HepG2 (cell line): ENCODE measurements around the gene GOLGA8A. TPM values are rescaled to one million over a fixed set of nuclear protein-coding genes. Genes with fewer than 3 reads are reported as not detected.

Experiments used
- ELF3 ChIP-seq: IDR thresholded peaks from 2 replicates; pipeline ENCODE4 v1.6.1; 2016; ENCODE audit warnings: missing genetic modification reagents, missing compliant biosample characterization
- ERF ChIP-seq: IDR thresholded peaks from 2 replicates; pipeline ENCODE4 v1.6.1; 2018; ENCODE audit warnings: missing biosample characterization, missing genetic modification reagents
- FOSL2 ChIP-seq: sonication (generic); formaldehyde crosslinking; IDR thresholded peaks from 2 replicates; pipeline ENCODE4 v1.4.0; 2020; ENCODE audit warnings: missing genetic modification reagents
- HOXA3 ChIP-seq: sonication (generic); formaldehyde crosslinking; IDR thresholded peaks from 2 replicates; pipeline ENCODE4 v1.5.0; 2020; ENCODE audit warnings: missing genetic modification reagents
- KLF6 ChIP-seq: IDR thresholded peaks from 2 replicates; pipeline ENCODE4 v1.8.0; 2016; ENCODE audit warnings: missing biosample characterization, missing genetic modification reagents
- MED1 ChIP-seq: sonication (generic); formaldehyde crosslinking; IDR thresholded peaks from 2 replicates; pipeline ENCODE4 v1.4.0; 2020; ENCODE audit warnings: missing genetic modification reagents
- RFXAP ChIP-seq: sonication (generic); formaldehyde crosslinking; IDR thresholded peaks from 2 replicates; pipeline ENCODE4 v1.4.0; 2020; ENCODE audit warnings: missing genetic modification reagents, borderline replicate concordance
- SMYD3 ChIP-seq: sonication (generic); formaldehyde crosslinking; IDR thresholded peaks from 2 replicates; pipeline ENCODE4 v1.8.1; 2023; ENCODE audit warnings: mild to moderate bottlenecking, missing genetic modification reagents
- TEAD3 ChIP-seq: optimal IDR thresholded peaks from 2 replicates; pipeline ENCODE3; 2016; ENCODE audit warnings: borderline replicate concordance
- ZNF143 ChIP-seq: sonication (generic); formaldehyde crosslinking; IDR thresholded peaks from 2 replicates; pipeline ENCODE4 v1.4.0; 2020; ENCODE audit warnings: missing genetic modification reagents
- ZNF263 ChIP-seq: sonication (generic); formaldehyde crosslinking; IDR thresholded peaks from 2 replicates; pipeline ENCODE4 v1.4.0; 2020; ENCODE audit warnings: missing genetic modification reagents
- polyA plus RNA-seq, 8 experiments: library from polyadenylated mRNA; depleted of rRNA in 3 of 8; stranded (reverse) in 7 of 8; unstranded in 1 of 8; fragments of >200 nt; fragmentation: Illumina TruSeq in 4 of 8; extraction: Trizol in 4 of 8; gene quantifications; 2 replicates each; pipeline versions ENCODE4 v1.2.1 to v1.2.3, GENCODE V29; 2011 to 2016; ENCODE audit warnings: low read depth in 4 of 8, missing spikeins in 1 of 8, mixed read lengths in 1 of 8; ENCODE audit not compliant: insufficient read depth in 1 of 8
- total RNA-seq, 5 experiments: library from RNA; depleted of rRNA; stranded (reverse); fragments of >200 nt; fragmentation: Illumina TruSeq; extraction: Trizol; gene quantifications; 2 replicates each; pipeline ENCODE4 v1.2.3, GENCODE V29; 2016; ENCODE audit warnings: low read depth in 1 of 5
- TF ChIP-seq, protein P1 (sequence below): sonication (generic); formaldehyde crosslinking; IDR thresholded peaks from 2 replicates; pipeline ENCODE4 v1.5.1; 2020; ENCODE audit warnings: mild to moderate bottlenecking, missing genetic modification reagents, moderate library complexity
- TF ChIP-seq, protein P2 (sequence below): sonication (generic); formaldehyde crosslinking; IDR thresholded peaks from 2 replicates; pipeline ENCODE4 v1.5.0; 2020; ENCODE audit warnings: missing genetic modification reagents
- TF ChIP-seq, protein P3 (sequence below): sonication (generic); formaldehyde crosslinking; IDR thresholded peaks from 2 replicates; pipeline ENCODE4 v1.5.0; 2020; ENCODE audit warnings: missing genetic modification reagents
- TF ChIP-seq, protein P4 (sequence below): sonication (generic); formaldehyde crosslinking; IDR thresholded peaks from 2 replicates; pipeline ENCODE4 v1.8.1; 2022; ENCODE audit warnings: low read depth, mild to moderate bottlenecking, missing genetic modification reagents
- TF ChIP-seq, protein P5 (sequence below): sonication (generic); formaldehyde crosslinking; IDR thresholded peaks from 2 replicates; pipeline ENCODE4 v1.5.0; 2020; ENCODE audit warnings: mild to moderate bottlenecking, missing genetic modification reagents

GOLGA8A gene
- total and polyA plus RNA-seq, 2 of the 13 experiments (the other 11 are each of a cell fraction or from before 2014, with no cell fraction given) = 17.1 to 43.7 TPM

DNA sequence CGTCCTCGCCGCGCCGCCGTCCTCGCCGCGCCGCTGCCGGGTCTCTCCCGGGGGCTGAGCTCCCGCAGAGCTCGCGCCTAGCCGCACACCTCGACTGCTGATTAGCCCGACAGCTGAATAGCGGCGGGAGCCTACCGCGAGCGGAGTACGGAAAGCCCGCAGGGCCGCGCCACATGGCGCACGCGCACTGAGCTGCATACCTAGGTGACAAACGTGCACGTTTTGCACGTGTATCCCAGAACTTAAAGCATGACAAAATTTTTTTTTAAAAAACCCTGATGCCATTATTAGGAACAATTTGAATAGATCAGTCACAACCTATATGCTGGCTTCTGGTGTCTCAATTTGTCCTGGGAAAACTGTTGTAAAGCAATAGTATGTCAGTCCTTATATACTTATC is at the start of gene GOLGA8A (continued):
- TF ChIP-seq, protein P1, sequence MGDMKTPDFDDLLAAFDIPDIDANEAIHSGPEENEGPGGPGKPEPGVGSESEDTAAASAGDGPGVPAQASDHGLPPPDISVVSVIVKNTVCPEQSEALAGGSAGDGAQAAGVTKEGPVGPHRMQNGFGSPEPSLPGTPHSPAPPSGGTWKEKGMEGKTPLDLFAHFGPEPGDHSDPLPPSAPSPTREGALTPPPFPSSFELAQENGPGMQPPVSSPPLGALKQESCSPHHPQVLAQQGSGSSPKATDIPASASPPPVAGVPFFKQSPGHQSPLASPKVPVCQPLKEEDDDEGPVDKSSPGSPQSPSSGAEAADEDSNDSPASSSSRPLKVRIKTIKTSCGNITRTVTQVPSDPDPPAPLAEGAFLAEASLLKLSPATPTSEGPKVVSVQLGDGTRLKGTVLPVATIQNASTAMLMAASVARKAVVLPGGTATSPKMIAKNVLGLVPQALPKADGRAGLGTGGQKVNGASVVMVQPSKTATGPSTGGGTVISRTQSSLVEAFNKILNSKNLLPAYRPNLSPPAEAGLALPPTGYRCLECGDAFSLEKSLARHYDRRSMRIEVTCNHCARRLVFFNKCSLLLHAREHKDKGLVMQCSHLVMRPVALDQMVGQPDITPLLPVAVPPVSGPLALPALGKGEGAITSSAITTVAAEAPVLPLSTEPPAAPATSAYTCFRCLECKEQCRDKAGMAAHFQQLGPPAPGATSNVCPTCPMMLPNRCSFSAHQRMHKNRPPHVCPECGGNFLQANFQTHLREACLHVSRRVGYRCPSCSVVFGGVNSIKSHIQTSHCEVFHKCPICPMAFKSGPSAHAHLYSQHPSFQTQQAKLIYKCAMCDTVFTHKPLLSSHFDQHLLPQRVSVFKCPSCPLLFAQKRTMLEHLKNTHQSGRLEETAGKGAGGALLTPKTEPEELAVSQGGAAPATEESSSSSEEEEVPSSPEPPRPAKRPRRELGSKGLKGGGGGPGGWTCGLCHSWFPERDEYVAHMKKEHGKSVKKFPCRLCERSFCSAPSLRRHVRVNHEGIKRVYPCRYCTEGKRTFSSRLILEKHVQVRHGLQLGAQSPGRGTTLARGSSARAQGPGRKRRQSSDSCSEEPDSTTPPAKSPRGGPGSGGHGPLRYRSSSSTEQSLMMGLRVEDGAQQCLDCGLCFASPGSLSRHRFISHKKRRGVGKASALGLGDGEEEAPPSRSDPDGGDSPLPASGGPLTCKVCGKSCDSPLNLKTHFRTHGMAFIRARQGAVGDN (CRISPR knock-in tag) = peak; percentile 91
- TF ChIP-seq, protein P2, sequence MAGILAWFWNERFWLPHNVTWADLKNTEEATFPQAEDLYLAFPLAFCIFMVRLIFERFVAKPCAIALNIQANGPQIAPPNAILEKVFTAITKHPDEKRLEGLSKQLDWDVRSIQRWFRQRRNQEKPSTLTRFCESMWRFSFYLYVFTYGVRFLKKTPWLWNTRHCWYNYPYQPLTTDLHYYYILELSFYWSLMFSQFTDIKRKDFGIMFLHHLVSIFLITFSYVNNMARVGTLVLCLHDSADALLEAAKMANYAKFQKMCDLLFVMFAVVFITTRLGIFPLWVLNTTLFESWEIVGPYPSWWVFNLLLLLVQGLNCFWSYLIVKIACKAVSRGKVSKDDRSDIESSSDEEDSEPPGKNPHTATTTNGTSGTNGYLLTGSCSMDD = 0 out of 2 replicates have a peak, but pooled peaks have one; percentile 51
- peak; percentile 51; the same call in 1 of the 2 replicates for TF ChIP-seq ELF3 (CRISPR knock-in tag)
- TF ChIP-seq, protein P3, sequence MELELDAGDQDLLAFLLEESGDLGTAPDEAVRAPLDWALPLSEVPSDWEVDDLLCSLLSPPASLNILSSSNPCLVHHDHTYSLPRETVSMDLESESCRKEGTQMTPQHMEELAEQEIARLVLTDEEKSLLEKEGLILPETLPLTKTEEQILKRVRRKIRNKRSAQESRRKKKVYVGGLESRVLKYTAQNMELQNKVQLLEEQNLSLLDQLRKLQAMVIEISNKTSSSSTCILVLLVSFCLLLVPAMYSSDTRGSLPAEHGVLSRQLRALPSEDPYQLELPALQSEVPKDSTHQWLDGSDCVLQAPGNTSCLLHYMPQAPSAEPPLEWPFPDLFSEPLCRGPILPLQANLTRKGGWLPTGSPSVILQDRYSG (CRISPR knock-in tag) = peak; percentile 97
- peak; percentile 79 for TF ChIP-seq ZNF263
- peak; percentile 71 for TF ChIP-seq TEAD3 (CRISPR knock-in tag)
- TF ChIP-seq ZNF143 = peak; percentile 47; the same call in 1 of the 2 replicates
- peak; percentile 68 for TF ChIP-seq HOXA3
- 0 out of 2 replicates have a peak, but pooled peaks have one; percentile 45 for TF ChIP-seq ERF
- peak; percentile 79 for TF ChIP-seq RFXAP (CRISPR knock-in tag)
- TF ChIP-seq FOSL2 = 0 out of 2 replicates have a peak, but pooled peaks have one; percentile 21
- TF ChIP-seq, protein P4, sequence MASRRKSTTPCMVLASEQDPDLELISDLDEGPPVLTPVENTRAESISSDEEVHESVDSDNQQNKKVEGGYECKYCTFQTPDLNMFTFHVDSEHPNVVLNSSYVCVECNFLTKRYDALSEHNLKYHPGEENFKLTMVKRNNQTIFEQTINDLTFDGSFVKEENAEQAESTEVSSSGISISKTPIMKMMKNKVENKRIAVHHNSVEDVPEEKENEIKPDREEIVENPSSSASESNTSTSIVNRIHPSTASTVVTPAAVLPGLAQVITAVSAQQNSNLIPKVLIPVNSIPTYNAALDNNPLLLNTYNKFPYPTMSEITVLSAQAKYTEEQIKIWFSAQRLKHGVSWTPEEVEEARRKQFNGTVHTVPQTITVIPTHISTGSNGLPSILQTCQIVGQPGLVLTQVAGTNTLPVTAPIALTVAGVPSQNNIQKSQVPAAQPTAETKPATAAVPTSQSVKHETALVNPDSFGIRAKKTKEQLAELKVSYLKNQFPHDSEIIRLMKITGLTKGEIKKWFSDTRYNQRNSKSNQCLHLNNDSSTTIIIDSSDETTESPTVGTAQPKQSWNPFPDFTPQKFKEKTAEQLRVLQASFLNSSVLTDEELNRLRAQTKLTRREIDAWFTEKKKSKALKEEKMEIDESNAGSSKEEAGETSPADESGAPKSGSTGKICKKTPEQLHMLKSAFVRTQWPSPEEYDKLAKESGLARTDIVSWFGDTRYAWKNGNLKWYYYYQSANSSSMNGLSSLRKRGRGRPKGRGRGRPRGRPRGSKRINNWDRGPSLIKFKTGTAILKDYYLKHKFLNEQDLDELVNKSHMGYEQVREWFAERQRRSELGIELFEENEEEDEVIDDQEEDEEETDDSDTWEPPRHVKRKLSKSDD (CRISPR knock-in tag) = no peak
- peak; percentile 43 for TF ChIP-seq MED1
- TF ChIP-seq KLF6 (CRISPR knock-in tag) = 0 out of 2 replicates have a peak, but pooled peaks have one; percentile 24
- peak; percentile 61; the same call in 1 of the 2 replicates for TF ChIP-seq SMYD3 (CRISPR knock-in tag)
- TF ChIP-seq, protein P5, sequence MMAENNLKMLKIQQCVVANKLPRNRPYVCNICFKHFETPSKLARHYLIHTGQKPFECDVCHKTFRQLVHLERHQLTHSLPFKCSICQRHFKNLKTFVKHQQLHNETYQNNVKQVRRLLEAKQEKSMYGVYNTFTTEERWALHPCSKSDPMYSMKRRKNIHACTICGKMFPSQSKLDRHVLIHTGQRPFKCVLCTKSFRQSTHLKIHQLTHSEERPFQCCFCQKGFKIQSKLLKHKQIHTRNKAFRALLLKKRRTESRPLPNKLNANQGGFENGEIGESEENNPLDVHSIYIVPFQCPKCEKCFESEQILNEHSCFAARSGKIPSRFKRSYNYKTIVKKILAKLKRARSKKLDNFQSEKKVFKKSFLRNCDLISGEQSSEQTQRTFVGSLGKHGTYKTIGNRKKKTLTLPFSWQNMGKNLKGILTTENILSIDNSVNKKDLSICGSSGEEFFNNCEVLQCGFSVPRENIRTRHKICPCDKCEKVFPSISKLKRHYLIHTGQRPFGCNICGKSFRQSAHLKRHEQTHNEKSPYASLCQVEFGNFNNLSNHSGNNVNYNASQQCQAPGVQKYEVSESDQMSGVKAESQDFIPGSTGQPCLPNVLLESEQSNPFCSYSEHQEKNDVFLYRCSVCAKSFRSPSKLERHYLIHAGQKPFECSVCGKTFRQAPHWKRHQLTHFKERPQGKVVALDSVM = no peak
